SU-DHL-6 (cell line): ENCODE results near the gene PXT1.

ENCODE experiments used
- H2AFZ ChIP-seq: fragments of 200-600 bp; sonication (generic); 2 replicates; pipeline ENCODE4 v1.6.1; 2014; ENCODE audit warnings: low read depth, mild to moderate bottlenecking, moderate library complexity, mixed read lengths, antibody characterized with exemption, low read length; ENCODE audit not compliant: severe bottlenecking
- H3F3A ChIP-seq: fragments of 200-600 bp; shearing (Covaris generic); 2 replicates; pipeline ENCODE4 v1.6.0; 2016; ENCODE audit warnings: antibody characterized with exemption, mild to moderate bottlenecking; ENCODE audit not compliant: insufficient read depth
- H3K27ac ChIP-seq: fragments of 200-600 bp; sonication (generic); 2 replicates; pipeline ENCODE4 v1.5.1; 2016; ENCODE audit warnings: low read depth, mild to moderate bottlenecking, low read length, moderate library complexity, mixed read lengths
- H3K27me3 ChIP-seq: fragments of 200-600 bp; sonication (generic), shearing (Covaris generic); 2 replicates; pipeline ENCODE4 v1.6.0; 2014; ENCODE audit warnings: mild to moderate bottlenecking, low read length
- H3K36me3 ChIP-seq: fragments of 200-600 bp; sonication (generic); 2 replicates; pipeline ENCODE4 v1.6.1; 2014; ENCODE audit warnings: mild to moderate bottlenecking, low read length, mixed read lengths
- H3K4me2 ChIP-seq: fragments of 300-600, 200-600 bp; shearing (Covaris generic), sonication (generic); 2 replicates; pipeline ENCODE4 v1.6.0; 2014; ENCODE audit warnings: low read length, low read depth, mild to moderate bottlenecking; ENCODE audit not compliant: poor library complexity, severe bottlenecking
- H3K4me3 ChIP-seq: fragments of 200-600 bp; sonication (generic); 2 replicates; pipeline ENCODE4 v1.5.1; 2014; ENCODE audit warnings: antibody characterized with exemption, low read length, mild to moderate bottlenecking, mixed read lengths; ENCODE audit not compliant: insufficient read depth, poor library complexity, severe bottlenecking
- H3K79me2 ChIP-seq: fragments of 200-600 bp; sonication (generic); 2 replicates; pipeline ENCODE4 v1.6.1; 2014; ENCODE audit warnings: mild to moderate bottlenecking, low read length, moderate library complexity; ENCODE audit not compliant: insufficient read depth
- H3K9ac ChIP-seq: fragments of 200-600 bp; sonication (generic); 2 replicates; pipeline ENCODE4 v1.7.0; 2014; ENCODE audit warnings: mild to moderate bottlenecking, low read length
- H3K9me2 ChIP-seq: fragments of 200-600 bp; sonication (generic); replicated peaks from 2 replicates; pipeline ENCODE4 v1.6.1; 2014; ENCODE audit warnings: low read length; ENCODE audit not compliant: insufficient read depth
- H3K9me3 ChIP-seq: fragments of 200-600 bp; sonication (generic); 2 replicates; pipeline ENCODE4 v1.6.1; 2014; ENCODE audit warnings: low read length, mixed read lengths; ENCODE audit not compliant: insufficient read depth
- H4K20me1 ChIP-seq: fragments of 200-600 bp; sonication (generic); 2 replicates; pipeline ENCODE4 v1.6.1; 2014; ENCODE audit warnings: low read depth, mild to moderate bottlenecking, antibody characterized with exemption, low read length, moderate library complexity, mixed read lengths
- CTCF ChIP-seq: fragments of 200-600 bp; sonication (generic); IDR thresholded peaks from one replicate; pipeline ENCODE4 v1.5.1; 2017; ENCODE audit warnings: antibody characterized with exemption, mild to moderate bottlenecking, low read length, moderate library complexity; ENCODE audit not compliant: insufficient read depth, poor library complexity, severe bottlenecking
- EZH2phosphoT487 ChIP-seq: fragments of 200-600 bp; sonication (generic), shearing (Covaris generic); conservative IDR thresholded peaks from 2 replicates; pipeline ENCODE4 v1.6.1; 2018; ENCODE audit warnings: mild to moderate bottlenecking, antibody characterized with exemption, low read length, moderate library complexity, mixed read lengths

Gene PXT1

GRCh38 chr6:36371211-36371610 is 71.4 kb downstream of the PXT1 start:
- no peaks in the 10 kb centered on the region for H3K36me3 ChIP-seq
- no peaks in the 10 kb centered on the region for H3K9me2 ChIP-seq
- no peaks in the 10 kb centered on the region for H4K20me1 ChIP-seq
- H3K9ac ChIP-seq: no peak overlapping the region
- H3K79me2 ChIP-seq: no peaks in the 10 kb centered on the region
- H3K4me3 ChIP-seq: no peak overlapping the region
- H2AFZ ChIP-seq: no peak overlapping the region
- no peaks in the 10 kb centered on the region for H3F3A ChIP-seq
- no peaks in the 10 kb centered on the region for H3K27me3 ChIP-seq
- H3K9me3 ChIP-seq: no peaks in the 10 kb centered on the region
- H3K27ac ChIP-seq: no peak overlapping the region
- H3K4me2 ChIP-seq: no peak overlapping the region
- TF ChIP-seq CTCF (no peak), EZH2phosphoT487 (no peak)

GRCh38 chr6:36370638-36371037 is 72.0 kb downstream of the PXT1 start:
- H3K9me3 ChIP-seq: no peaks in the 10 kb centered on the region
- H3K79me2 ChIP-seq: no peaks in the 10 kb centered on the region
- H3K27me3 ChIP-seq: no peaks in the 10 kb centered on the region
- H3K9ac ChIP-seq: no peak overlapping the region
- no peak overlapping the region for H2AFZ ChIP-seq
- H3K9me2 ChIP-seq: no peaks in the 10 kb centered on the region
- H3K36me3 ChIP-seq: no peaks in the 10 kb centered on the region
- H3K4me2 ChIP-seq: no peak overlapping the region
- TF ChIP-seq CTCF: no peak
- no peak for TF ChIP-seq EZH2phosphoT487
- H3K4me3 ChIP-seq: no peak overlapping the region
- no peaks in the 10 kb centered on the region for H4K20me1 ChIP-seq
- H3F3A ChIP-seq: no peaks in the 10 kb centered on the region
- H3K27ac ChIP-seq: no peak overlapping the region

- TF ChIP-seq CTCF (no peak), EZH2phosphoT487 (no peak)
- Histone ChIP-seq H3K36me3 (no peaks in the 10 kb centered on the region), H3K4me2 (no peak overlapping the region), H3K79me2 (no peaks in the 10 kb centered on the region), H3K9me2 (no peaks in the 10 kb centered on the region), H3F3A (no peaks in the 10 kb centered on the region), H3K27ac (no peak overlapping the region), H3K9me3 (no peaks in the 10 kb centered on the region), H3K9ac (no peak overlapping the region), H4K20me1 (no peaks in the 10 kb centered on the region), H2AFZ (no peak overlapping the region), H3K27me3 (no peaks in the 10 kb centered on the region), H3K4me3 (no peak overlapping the region)
Observed at GRCh38 chr6:36368921-36369865, 73.5 kb downstream of the PXT1 start.
